ENCODE results near the gene CDH23.

Gene CDH23

DNA sequence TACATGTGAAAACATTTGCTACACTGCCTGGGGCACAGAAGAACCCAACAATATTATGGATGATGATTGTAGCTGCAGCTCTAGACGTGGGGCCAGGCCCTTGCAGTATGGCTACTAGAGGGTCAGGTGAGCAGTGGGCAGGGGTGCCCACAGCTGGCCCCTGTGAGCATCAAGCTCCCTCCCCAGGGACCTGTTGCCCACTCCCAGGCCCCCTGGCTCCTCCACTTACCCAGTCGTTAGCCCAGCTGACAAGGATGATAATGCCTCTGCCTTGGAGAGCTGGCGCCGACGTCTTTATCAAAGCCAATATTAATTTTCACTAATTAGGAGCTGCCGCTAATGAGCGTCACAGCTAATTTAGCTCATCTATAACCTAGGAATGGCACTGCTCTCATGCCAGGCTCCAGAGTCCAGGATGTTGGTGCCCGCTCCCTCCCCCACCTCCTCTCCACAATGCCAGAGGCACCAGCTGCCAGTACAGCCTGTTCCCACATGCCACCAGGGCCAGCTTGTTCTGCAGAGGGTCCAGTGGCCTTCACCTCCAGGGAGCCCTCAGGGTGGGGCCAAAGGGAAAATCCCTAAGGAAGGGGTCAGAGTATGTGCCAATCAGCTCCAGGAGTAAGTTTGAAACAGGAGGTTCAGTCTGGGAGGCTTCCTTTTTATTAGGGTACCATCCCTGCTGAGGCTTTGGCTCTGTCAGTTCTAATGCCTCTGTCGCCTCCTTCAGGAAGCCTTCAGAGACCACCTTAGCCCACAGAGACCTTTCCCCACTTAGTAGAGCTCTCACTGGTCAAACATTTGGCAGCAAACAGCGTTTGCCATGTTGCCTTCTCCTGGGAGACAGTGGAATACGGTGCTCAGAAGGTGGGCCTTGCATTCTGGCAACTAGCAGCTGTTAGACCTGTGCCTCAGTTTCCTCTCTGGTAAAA lies 77.2 kb downstream of the CDH23 start:
- DNase-seq (ENCODE audit: low read depth in 1 of 2, low spot score in 1 of 2) = no peak
- no peak for TF ChIP-seq JUND (IDR thresholded peaks at IDR 0.05; ENCODE audit: low read depth)
- in situ Hi-C loops (cut with HindIII; ENCODE audit: low pct_unique_long_range_greater_than_20kb, low sequenced_read_pairs) = no loop called here

DNA sequence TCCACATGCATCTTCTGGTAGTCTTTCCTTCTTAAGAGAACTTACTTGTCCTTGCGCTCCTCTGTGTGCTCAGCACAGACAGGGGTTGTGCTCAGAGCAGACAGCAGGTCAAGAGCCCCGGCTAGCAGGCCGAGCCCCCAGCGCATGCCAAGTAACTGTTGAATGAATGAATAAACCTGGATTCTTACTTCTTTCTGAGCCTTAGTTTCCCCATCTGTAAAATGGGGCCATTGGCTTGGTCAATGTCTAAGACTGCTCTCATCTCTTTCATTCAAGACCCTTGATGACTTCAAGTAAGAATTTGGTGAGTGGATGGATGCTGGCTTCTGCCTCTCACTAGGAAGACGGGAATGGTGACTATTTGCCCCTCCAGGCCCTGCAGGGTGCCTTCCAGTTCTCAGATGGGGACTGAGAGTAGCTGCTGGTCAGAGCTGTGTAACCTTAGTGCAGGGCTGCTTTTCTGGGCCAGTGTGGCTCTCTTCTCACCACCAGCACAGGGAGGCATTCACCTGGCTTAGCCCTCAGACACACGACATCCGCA lies 78.1 kb downstream of the CDH23 start:
- in situ Hi-C loops (cut with HindIII; ENCODE audit: low pct_unique_long_range_greater_than_20kb, low sequenced_read_pairs) = no loop called here
- no peak for DNase-seq (ENCODE audit: low read depth in 1 of 2, low spot score in 1 of 2)
- no peak for TF ChIP-seq JUND (IDR thresholded peaks at IDR 0.05; ENCODE audit: low read depth)

DNA sequence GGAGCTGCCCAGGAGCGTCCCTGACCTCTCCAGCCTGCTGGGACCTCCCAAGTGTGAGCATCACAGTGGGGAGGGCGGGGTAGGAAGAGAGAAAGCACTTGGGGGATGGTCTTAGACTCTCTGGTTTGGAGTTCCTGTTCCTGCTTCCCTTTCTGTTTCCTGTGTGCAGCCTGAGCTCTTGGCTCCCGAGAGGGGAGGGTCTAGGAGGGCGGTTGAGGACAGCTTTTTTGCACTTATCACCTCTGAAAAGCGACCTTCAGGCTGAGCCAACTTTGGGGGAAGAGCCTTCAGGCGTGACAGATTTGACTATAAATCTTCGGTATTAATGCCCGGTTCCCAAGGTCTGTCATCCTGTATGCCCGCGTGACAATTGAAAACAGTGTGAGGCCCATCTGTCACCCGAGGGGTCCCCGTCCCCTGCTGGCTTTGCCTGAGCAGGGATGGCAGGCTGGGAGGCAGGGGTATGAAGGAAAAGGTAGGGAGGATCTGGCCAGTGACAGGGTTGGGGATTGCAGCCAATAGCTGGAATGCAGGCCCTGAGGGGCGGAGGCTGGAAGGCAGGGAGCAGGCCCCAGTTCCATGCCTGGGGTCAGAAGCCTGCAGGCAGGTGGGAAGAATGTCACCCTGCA lies 78.6 kb downstream of the CDH23 start:
- no peak for DNase-seq (ENCODE audit: low read depth in 1 of 2, low spot score in 1 of 2)

DNA sequence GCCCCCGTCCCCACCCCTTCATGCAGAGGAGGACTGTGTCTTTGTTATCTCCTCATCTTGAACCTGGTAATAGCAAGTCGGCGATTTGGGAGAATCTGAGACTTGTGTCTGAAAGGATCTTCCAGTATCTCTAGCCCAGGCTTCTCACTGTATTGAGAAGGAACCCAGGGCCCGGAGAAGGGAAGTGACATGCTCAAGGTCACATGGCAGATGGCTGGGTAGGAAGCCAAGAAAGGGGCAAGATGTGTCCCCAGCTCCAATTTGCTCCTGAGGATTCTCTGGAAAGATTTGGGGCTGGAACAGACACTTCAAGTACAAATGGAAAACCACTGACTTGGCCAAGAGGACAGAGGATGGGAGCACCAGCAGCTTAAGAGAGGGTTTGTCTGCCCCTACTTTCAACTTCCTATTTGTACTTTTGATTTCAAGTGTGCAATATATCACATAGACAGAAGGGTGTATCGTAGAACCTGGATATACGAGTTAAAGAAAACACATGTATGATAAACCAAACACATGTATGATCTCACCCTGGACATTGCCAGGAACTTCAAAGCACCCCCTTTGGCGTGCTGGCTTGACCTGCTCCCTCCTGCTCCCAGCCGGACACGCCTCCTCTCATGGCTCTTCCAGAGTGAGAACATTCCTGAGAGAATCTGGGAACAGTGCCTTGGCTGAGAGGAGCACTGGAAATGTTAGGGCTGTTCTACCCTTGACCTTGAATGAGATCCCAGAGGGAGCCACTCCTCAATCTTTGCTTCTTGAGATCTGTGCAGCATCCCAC lies 79.7 kb downstream of the CDH23 start:
- in situ Hi-C loops (cut with HindIII; ENCODE audit: low pct_unique_long_range_greater_than_20kb, low sequenced_read_pairs) = no loop called here
- no peak for DNase-seq (ENCODE audit: low read depth in 1 of 2, low spot score in 1 of 2)
- TF ChIP-seq JUND (IDR thresholded peaks at IDR 0.05; ENCODE audit: low read depth) = no peak

More for the DNA sequence above, 78.6 kb downstream of the CDH23 start:
- in situ Hi-C loops (cut with HindIII; ENCODE audit: low pct_unique_long_range_greater_than_20kb, low sequenced_read_pairs) = no loop called here
- TF ChIP-seq JUND (IDR thresholded peaks at IDR 0.05; ENCODE audit: low read depth) = no peak

DNA sequence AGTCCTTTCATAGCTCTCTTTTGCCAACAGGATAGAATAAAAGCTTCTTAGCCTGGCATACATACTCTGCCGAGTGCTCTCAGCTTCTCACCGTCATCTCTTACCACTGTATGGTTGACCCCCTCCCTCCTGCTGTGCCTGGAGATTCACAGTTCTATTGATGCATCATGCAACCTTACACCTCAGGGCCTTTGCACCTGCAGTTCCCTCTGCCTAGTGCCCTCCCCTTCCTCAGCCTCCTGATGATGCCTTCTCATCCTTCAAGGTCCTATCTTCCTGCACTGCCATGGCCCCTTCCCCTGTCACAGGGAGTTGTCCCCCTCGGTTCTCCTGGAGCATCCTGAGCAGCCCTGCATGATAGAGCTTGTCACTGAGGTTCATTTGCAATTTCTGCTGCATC lies 81.5 kb downstream of the CDH23 start:
- DNase-seq (ENCODE audit: low read depth in 1 of 2, low spot score in 1 of 2) = no peak
- in situ Hi-C loops (cut with HindIII; ENCODE audit: low pct_unique_long_range_greater_than_20kb, low sequenced_read_pairs) = no loop called here
- no peak for TF ChIP-seq JUND (IDR thresholded peaks at IDR 0.05; ENCODE audit: low read depth)

DNA sequence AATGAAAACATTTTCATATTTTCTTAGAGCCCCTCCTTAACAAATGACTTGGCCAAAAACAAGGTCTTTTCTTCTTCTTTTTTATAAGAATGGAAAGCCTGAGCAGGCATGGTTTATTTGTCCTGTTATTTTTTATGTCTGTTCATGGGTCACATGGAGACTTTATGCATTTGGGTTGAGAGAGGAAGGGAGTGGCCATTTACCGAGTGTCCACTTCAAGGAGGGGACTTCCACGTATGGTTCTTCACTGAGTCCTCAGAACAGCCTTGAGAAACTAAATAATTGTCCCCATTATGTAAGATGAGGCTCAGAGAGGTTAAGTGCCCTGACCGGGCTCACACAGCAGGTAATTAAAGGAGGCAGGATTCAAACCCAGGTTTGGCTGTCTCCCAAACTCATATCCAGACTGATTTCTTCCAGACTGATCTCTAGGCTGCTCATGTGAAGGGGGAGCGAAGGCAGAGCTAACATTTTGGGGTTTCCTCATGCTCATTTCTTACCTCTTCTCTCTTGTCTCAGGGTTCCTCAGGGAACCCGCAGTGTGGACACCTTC lies 82.2 kb downstream of the CDH23 start:
- in situ Hi-C loops (cut with HindIII; ENCODE audit: low pct_unique_long_range_greater_than_20kb, low sequenced_read_pairs) = no loop called here
- TF ChIP-seq JUND (IDR thresholded peaks at IDR 0.05; ENCODE audit: low read depth) = no peak
- DNase-seq (ENCODE audit: low read depth in 1 of 2, low spot score in 1 of 2) = no peak

DNA sequence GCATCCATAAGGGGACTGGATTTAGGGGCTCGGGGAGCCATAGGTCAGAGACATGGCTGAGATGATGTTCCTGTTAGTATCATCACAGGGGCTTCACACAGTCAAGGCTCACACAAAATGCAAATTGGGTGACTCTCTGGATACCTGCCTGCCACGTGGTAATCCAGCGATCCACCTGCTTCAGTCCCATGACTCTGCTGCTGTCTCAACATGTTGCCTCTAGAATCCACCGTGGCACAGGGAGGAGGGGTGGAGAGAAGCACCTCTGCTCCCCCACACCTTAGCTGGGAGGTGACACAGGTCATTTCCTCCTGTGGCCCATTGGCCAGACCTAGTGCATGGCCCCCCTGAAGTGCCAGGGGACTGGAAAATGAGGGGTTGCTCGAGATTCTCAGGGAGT lies 83.1 kb downstream of the CDH23 start:
- no peak for TF ChIP-seq JUND (IDR thresholded peaks at IDR 0.05; ENCODE audit: low read depth)
- in situ Hi-C loops (cut with HindIII; ENCODE audit: low pct_unique_long_range_greater_than_20kb, low sequenced_read_pairs) = no loop called here
- DNase-seq (ENCODE audit: low read depth in 1 of 2, low spot score in 1 of 2) = no peak

DNA sequence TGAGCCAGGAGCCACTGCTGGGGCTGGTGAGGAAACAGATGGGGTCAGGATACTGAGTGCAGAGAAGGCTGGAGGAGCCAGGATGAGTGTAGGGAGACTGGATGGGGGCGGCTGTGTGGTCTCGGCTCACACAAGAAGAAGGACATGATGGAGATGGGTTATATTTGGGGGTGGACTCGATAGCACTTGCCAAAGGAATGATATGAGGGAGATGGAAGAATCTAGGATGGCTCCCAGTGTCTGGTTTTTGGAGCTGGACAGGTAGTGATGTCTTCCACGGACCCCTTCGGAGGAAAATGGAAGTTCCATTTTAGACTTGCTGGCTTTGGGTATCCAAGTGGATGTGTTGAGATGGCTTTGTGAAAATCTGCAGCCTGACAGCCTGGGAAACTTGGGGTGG lies 83.9 kb downstream of the CDH23 start:
- TF ChIP-seq JUND (IDR thresholded peaks at IDR 0.05; ENCODE audit: low read depth) = no peak
- in situ Hi-C loops (cut with HindIII; ENCODE audit: low pct_unique_long_range_greater_than_20kb, low sequenced_read_pairs) = no loop called here
- DNase-seq (ENCODE audit: low read depth in 1 of 2, low spot score in 1 of 2) = no peak

DNA sequence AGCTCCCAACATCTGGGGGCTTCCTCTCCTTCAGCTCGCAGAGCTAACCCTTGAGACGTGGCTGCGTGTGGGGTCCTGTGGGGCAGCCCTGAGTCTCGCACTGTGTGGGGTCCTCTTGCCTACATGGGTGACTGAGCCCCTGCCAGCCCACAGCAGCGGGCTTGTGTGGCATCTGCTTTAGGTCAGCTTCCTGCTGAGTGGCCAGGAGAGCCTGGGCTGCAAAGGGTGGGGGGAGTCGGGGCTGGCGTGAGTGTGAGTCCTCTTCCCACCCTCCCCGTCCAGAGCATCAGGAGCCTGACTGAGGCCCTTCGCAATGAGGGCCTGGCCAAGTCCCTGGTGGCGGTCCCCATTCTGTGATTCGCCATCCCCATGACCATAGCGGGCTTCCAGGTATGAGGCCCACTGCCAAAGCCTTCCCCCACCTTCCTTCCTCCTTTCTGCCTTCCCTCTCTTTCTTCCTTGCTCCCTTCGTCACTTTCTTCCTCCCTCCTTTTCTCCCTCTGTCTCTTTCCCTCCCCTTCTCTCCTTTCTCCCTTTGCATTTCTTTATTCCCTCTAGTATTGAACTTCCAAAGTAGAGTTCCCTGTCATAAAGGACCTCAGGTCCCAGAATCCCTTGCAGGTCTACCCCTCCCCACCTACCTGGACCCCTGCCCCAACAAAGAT lies 85.2 kb downstream of the CDH23 start:
- in situ Hi-C loops (cut with HindIII; ENCODE audit: low pct_unique_long_range_greater_than_20kb, low sequenced_read_pairs) = no loop called here

DNA sequence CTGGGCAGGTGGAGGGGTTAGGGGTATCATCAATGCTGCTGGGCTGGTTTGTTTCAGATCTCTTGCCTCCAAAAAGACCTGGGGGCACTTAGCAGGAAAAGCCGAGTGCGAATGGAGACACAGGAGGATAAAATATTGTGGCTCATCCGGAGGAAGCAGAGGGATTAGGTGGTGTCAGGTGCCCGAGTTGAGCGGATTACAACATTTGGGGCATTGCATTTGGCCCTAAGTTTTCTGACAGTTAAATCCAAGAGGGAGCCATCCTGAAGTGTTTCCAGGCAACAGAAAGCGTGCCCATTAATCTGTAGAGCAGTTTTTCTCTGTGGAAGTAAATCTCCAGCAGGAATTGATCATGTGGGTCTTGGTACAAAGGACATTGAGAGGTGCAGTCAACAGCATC lies 85.9 kb downstream of the CDH23 start:
- DNase-seq (ENCODE audit: low read depth in 1 of 2, low spot score in 1 of 2) = no peak
- TF ChIP-seq JUND (IDR thresholded peaks at IDR 0.05; ENCODE audit: low read depth) = no peak
- in situ Hi-C loops (cut with HindIII; ENCODE audit: low pct_unique_long_range_greater_than_20kb, low sequenced_read_pairs) = no loop called here

More for the DNA sequence above, 85.2 kb downstream of the CDH23 start:
- DNase-seq (ENCODE audit: low read depth in 1 of 2, low spot score in 1 of 2) = no peak
- no peak for TF ChIP-seq JUND (IDR thresholded peaks at IDR 0.05; ENCODE audit: low read depth)

DNA sequence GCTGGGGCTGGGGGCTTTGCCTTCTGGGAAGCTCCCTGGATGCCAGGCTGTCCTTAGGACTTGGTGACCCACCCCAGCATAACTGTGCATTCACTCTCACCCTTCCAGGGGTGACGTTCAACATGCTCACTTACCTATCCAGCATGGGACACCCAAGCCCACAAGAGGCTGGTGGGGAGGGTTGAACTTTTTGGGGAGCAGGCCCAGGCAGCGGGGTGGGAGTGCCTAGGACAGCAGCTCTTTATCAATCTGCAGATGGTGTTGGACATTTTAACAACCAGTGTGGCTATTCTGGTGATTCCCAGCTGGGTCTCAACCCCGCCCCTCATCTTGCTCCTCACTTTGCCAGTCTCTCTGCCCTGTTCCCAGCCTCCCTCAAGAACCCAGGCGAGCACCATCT lies 86.4 kb downstream of the CDH23 start:
- in situ Hi-C loops (cut with HindIII; ENCODE audit: low pct_unique_long_range_greater_than_20kb, low sequenced_read_pairs) = no loop called here
- TF ChIP-seq JUND (IDR thresholded peaks at IDR 0.05; ENCODE audit: low read depth) = no peak
- no peak for DNase-seq (ENCODE audit: low read depth in 1 of 2, low spot score in 1 of 2)

Measured in T47D (cell line).